NT2/D1 (cell line): Measurements from ENCODE around the gene ATN1.

Source experiments
- YY1 ChIP-seq: IDR thresholded peaks from 2 replicates; pipeline ENCODE4 v1.6.1; 2011; ENCODE audit not compliant: insufficient read length, insufficient read depth
- ZNF274 ChIP-seq: IDR thresholded peaks from 2 replicates; pipeline ENCODE4 v1.6.1; 2011; ENCODE audit warnings: mild to moderate bottlenecking, low read depth, low read length

GRCh38 chr12:6899427-6899826 is 28.3 kb upstream of the ATN1 start:
- TF ChIP-seq YY1 (no peak), ZNF274 (no peak)
